ENCODE measurements around the gene ASCL5.

DNA sequence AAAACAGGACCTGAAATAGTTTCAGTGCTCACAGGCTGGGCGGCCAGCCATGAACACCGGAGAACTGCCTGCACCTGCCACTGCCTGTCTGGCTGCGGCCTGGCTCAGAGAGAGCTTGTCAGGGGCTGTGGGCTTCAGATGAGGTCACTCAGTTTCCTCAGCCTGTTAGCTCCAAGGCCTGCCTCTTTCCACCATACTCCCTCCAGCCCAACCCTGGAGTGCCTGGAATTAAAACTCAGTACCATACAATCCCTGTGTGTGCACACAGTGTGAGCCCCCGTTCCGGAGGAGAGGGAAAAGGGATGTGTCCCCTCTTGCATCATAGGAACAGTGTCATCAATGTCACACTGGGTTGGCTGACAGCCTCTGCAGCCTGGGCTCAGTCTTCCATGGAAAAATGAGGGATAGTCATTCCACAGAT lies 30.9 kb downstream of the ASCL5 start:
- no peak for TF ChIP-seq CTCF (IDR thresholded peaks at IDR 0.05; ENCODE audit: borderline replicate concordance, extremely low read depth, low read length, poor library complexity, severe bottlenecking)
- no peak for TF ChIP-seq EZH2 (IDR thresholded peaks at IDR 0.05; ENCODE audit: borderline replicate concordance, low read depth, low read length, severe bottlenecking)

All from DND-41 (cell line).